GM18867 (cell line): Measurements from ENCODE around the gene TLCD1.

Experiments
- ATAC-seq: cut with Tn5 transposase; IDR thresholded peaks from one replicate; pipeline ENCODE4 v1.9.1; 2021; ENCODE audit warnings: mild to moderate bottlenecking, moderate library complexity; ENCODE audit not compliant: unreplicated experiment

Gene TLCD1

GRCh38 chr17:28689011-28689410, 37.0 kb downstream of the TLCD1 start:
- no peak for ATAC-seq

- no peak for ATAC-seq
Measured at GRCh38 chr17:28688481-28688880, 37.6 kb downstream of the TLCD1 start.

GRCh38 chr17:28686296-28686695, 39.7 kb downstream of the TLCD1 start:
- ATAC-seq = no peak

- ATAC-seq = no peak
Measured at GRCh38 chr17:28685366-28685765, 40.7 kb downstream of the TLCD1 start.

- ATAC-seq = no peak
Measured at GRCh38 chr17:28684963-28685362, 41.1 kb downstream of the TLCD1 start.

- ATAC-seq = no peak
Measured at GRCh38 chr17:28682655-28683054, 43.4 kb downstream of the TLCD1 start.

- ATAC-seq = no peak
Measured at GRCh38 chr17:28675980-28676379, 50.1 kb downstream of the TLCD1 start.

GRCh38 chr17:28675490-28675889, 50.5 kb downstream of the TLCD1 start:
- ATAC-seq = no peak
